Astrocyte of the spinal cord (primary cell): ENCODE results near the gene GPR82.
"Not testable (repeated sequence)": the region's sequence is repeated elsewhere in the genome, so short reads cannot be mapped to it uniquely, and the experiment has no call there.

Experiments
- DNase-seq: peaks from one replicate; pipeline ENCODE4 v3.0.0; 2011; ENCODE audit warnings: low read depth, low spot score
- H3K4me3 ChIP-seq: 2 replicates; pipeline ENCODE4 v1.5.1; 2011; ENCODE audit warnings: low read depth, mild to moderate bottlenecking, low read length, moderate library complexity
- in situ Hi-C: cut with HindIII; loops from 2 replicates; pipeline ENCODE4 v1.10.0; 2017; ENCODE audit warnings: low sequenced_read_pairs
- TF ChIP-seq, protein P1 (sequence below): IDR thresholded peaks from 2 replicates; pipeline ENCODE4 v1.5.1; 2012; ENCODE audit warnings: low read depth, mild to moderate bottlenecking, low read length, inconsistent platforms

GPR82 gene, protein sequence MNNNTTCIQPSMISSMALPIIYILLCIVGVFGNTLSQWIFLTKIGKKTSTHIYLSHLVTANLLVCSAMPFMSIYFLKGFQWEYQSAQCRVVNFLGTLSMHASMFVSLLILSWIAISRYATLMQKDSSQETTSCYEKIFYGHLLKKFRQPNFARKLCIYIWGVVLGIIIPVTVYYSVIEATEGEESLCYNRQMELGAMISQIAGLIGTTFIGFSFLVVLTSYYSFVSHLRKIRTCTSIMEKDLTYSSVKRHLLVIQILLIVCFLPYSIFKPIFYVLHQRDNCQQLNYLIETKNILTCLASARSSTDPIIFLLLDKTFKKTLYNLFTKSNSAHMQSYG

DNA sequence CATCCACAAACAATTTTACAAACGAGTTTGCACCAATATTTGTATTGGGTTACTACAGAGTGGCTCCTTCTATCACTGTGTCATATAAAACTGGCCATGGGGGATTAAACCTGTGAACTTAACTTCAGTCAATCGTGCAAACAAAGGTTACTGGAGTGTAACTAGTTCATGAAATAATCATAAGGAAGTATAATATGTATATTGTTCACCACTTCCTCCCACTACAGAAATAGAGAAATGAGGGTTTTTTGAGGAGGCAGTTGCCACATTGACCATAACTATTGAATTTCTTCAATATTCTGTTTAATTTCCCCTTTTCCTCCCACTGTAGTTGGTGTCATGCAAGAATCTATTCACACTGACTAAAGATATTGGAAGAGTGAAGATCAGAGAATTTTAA is at the start of gene GPR82:
TSS of gene GPR82 (plus strand) at position 356 of the 400 bp plus-strand sequence. CDS start 2,846 bp downstream, outside the sequence.
- no peak for DNase-seq
- in situ Hi-C loops = no loop called here
- TF ChIP-seq, protein P1, sequence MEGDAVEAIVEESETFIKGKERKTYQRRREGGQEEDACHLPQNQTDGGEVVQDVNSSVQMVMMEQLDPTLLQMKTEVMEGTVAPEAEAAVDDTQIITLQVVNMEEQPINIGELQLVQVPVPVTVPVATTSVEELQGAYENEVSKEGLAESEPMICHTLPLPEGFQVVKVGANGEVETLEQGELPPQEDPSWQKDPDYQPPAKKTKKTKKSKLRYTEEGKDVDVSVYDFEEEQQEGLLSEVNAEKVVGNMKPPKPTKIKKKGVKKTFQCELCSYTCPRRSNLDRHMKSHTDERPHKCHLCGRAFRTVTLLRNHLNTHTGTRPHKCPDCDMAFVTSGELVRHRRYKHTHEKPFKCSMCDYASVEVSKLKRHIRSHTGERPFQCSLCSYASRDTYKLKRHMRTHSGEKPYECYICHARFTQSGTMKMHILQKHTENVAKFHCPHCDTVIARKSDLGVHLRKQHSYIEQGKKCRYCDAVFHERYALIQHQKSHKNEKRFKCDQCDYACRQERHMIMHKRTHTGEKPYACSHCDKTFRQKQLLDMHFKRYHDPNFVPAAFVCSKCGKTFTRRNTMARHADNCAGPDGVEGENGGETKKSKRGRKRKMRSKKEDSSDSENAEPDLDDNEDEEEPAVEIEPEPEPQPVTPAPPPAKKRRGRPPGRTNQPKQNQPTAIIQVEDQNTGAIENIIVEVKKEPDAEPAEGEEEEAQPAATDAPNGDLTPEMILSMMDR = no peak
- H3K4me3 ChIP-seq = no peak within 1 kb of the TSS

DNA sequence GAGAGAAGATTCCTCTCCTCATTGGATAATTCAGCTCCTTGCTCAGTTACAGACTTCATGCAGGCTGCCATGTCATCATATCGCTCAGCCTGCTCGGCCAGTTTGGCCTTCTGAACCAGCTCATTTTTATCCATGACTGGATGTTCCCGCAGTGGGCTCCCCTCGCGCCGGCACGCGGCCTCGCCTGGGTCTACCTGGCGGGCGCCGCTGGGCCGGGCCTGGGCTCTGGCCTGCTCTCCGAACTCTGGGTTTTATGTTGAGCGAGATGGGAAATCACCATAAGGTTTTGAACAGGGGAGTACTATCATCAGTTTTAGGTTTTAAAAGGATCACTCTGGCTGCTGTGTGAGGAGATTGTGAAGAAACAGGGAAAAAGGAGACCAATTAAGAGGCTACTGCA is 47.6 kb upstream of the GPR82 start:
- H3K4me3 ChIP-seq, DNase-seq, in situ Hi-C loops: not testable (repeated sequence)

DNA sequence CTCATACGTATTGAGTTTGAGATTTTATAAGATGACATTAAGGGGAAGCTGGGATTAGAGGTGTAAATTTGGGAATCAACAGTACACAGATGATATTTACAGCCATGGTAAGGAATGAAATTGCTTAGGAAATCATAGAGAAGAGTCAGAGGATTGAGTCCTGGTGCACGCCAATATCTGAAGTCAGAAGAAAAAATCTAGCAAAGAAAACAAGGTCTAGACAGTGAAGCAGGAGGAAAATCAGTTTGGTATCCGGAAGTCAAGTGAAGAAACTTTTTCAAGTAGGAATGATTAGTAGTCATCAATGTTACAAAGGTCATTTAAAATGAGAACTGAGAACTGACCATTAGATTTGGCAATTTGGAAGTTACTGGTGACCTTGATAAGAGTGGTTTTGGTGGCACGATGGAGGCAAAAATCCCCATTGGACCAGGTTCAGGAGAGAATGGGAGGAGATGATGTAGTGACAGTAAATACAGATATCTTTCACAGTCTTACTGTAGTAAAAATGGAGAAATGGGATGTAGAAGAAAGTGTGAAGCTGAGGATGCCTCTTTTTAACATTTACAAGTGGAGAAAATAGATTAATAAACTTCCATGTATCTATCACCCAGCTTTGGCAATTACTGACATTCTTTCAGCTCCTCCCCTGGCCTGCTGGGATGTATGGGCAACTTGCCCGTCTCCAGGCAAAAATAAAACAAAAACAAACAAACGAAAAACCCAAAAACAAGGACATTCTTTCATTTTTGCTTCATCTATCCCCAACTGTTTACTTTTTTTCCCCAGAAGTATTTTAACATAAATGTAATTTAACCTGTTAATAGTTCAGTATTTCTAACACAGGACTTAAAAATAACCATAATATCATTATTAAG is 46.6 kb upstream of the GPR82 start:
- TF ChIP-seq, protein P1 = no peak
- in situ Hi-C loops = no loop called here
- DNase-seq = no peak
- H3K4me3 ChIP-seq = no peak overlapping the region

DNA sequence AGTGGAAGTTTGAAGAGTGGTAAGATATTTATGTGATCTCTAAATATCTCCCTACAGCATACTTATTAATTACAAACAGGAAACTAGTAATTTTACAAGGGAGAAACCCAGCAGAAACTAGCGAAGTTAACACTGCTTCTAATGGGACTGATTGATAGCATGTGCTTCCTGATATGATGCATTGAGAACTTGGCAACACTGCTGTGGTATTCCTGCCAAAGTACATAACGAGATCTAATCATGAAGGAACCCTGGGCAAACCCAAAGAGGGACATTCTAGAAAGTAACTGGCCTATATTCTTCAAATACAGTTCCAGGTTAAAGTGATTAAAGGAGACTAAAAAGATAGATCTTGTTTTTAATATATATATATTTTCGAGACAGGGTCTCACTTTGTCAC is 39.8 kb upstream of the GPR82 start:
- TF ChIP-seq, protein P1 = no peak
- in situ Hi-C loops = no loop called here

DNA sequence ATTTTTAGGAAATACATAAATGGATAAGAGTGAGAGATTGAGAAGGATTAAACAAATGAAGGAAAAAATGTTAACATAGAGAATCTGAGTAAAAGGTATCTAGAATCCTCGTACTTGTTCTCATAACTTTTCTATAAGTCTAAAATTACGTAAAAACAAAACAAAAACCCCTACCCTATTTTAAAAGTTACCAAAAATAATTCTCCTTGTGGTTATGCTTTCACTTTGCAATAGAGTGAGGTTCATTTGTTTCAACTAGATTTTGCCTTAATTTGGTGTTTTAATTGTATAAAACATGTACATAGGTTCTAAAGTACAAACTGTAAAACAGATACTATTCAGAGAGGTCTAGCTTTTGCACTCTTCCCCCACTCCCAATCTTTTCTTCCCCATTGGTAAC is 39.0 kb upstream of the GPR82 start:
- DNase-seq = no peak
- TF ChIP-seq, protein P1 = no peak
- no peak overlapping the region for H3K4me3 ChIP-seq
- in situ Hi-C loops = no loop called here

More for the DNA sequence above, 39.8 kb upstream of the GPR82 start:
- no peak overlapping the region for H3K4me3 ChIP-seq
- no peak for DNase-seq

DNA sequence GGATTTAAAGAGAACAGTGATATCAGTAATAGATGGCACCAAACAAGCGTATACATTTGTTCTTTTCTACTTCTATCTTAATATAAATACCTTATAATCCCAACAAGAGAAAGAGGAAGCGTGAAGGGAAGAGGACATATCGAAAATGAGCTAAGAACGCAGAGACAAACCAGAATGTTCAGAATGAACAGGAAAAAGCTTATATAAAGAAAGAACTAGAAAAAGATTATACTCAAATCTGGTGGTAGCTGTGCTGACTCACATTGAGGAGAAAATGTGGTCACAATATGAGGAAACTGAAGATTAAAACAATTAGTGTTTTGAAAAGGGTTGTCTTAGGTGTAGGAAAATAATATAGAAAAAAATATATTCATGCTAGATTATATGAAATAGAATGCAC is 37.2 kb upstream of the GPR82 start:
- H3K4me3 ChIP-seq = no peak overlapping the region
- in situ Hi-C loops = no loop called here
- TF ChIP-seq, protein P1 = no peak
- DNase-seq = no peak

DNA sequence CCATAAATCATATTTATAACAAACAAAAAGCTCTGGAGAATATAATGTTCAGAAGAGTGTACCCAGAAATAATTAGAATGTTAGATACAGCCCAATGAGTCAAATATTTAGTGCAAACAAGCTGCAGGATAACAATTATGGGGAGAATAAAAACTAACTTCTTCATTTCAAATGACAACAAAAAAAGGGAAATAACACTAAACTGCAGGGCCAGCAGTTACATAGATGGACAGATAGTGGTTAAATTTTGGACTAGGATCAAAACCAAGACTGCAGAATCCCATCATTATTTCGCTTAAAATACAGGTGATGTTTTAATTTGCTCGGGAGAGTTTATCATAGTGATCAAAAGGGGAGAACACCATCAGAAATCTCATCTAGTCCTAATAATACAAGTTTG is 35.8 kb upstream of the GPR82 start:
- in situ Hi-C loops = no loop called here

More for the DNA sequence above, 35.8 kb upstream of the GPR82 start:
- TF ChIP-seq, protein P1 = no peak
- H3K4me3 ChIP-seq = no peak overlapping the region
- no peak for DNase-seq
